ENCODE measurements around the gene ARHGAP31.
A peak's percentile ranks its signal among the peaks of the same experiment; 100 is the strongest.
"Not testable (repeated sequence)": the region's sequence is repeated elsewhere in the genome, so short reads cannot be mapped to it uniquely, and the experiment has no call there.

ARHGAP31 gene

DNA sequence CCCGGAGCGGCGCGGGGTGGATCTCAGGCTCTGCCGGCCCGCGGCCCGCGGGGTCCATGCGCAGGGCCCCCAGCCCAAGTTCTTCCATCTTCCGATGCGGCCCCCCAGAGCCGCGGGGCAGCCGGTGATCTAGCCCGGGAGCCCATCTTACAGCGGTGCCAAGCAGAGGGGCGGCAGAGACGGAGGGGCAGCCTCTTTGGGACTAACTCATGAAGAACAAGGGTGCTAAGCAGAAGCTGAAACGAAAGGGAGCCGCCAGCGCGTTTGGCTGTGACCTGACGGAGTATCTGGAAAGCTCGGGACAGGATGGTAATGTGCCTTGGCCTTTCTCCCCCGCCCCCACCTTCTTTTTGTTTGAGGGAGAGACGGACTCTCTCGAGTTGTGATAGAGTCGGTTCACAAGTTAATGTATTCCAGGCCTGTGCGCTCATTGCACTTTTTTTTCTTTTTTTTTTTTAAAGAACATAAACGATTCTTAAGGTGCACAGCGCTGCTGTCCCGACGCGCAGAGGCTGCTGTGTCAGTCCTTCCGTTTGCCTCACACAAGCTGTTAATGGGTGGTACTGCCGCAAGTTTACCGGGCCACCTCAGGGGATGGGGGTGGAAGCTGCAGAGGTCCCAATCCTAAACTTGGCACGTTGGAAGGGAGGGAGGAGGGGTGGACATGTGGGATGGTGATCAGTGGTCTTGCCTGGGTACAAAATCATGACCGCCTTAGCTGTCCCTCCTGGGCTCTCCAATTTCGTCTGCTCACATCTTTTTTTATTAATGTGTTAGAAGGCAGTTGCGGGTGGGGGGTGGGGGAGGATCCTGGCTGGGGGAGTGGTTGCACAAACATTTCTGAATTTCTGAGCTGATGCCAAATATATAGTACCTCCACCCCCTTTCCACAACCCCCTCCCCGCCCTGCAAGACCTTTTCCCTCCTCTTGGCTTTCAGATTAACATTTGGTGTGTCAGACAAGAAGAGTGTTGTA is 801 bp downstream of the ARHGAP31 start:
- peak; percentile 23 for DNase-seq (ENCODE audit: low read depth, low spot score)

DNA sequence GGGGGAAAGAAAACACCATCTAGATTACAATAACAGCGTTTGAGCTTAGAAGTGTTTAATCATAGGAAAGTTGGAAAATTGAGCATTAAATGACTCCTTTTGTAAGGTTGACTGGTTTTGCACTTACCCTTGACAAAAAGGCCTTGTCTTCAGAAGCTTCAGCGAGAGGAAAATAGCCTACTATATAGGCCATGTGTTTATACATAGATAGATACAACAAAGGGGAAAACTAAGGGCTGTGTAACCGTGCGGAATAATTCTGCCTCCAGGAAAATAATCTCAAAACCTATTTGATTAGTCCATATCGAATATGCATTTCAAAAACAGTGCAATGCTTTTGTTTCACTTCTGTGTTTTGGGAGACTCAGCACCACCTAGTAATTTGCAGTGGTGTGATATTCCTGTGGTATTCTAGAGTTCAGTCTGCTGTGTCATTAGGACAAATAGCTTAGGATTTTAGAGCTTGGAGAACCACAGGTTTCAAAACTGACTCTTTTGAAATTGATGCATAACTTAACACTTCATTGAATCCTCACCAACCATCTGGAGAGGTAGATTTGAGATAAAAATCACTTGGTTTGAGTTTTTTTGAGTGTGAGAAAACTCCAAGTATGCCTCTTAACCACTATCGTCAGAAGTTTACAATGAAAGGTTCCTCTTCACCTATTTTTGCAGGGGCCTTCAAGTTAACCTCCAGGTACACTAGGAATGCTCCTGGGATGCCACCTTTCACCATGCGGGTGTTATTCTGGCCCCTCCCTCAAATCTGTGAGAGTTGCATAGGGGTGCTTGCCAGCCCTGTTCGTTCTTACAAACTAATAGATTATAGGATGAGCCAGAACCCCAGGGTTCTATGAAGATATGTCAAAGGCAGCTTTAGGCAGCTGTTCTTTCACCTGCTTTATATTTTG is 1.9 kb downstream of the ARHGAP31 start:
- DNase-seq (ENCODE audit: low read depth, low spot score), result no peak

DNA sequence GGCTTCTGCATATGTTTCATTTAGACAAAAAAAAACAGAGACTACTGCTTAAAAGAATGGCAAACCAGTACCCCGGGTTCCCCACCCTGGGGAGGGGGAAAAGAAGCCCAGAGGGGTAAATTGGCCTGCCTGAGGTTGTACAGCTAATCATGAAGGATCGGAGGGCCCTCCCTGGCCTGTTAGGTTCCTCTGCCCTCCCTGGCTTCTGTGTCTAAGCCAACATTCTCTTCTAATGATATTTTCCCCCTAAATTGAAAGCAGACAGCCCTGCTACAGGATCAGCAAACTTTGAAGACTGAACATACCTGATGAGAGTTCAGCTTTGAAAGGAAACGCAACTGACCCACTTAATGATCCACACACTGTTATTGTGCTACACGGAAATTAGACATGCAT is 2.5 kb downstream of the ARHGAP31 start:
- DNase-seq (ENCODE audit: low read depth, low spot score), result no peak

DNA sequence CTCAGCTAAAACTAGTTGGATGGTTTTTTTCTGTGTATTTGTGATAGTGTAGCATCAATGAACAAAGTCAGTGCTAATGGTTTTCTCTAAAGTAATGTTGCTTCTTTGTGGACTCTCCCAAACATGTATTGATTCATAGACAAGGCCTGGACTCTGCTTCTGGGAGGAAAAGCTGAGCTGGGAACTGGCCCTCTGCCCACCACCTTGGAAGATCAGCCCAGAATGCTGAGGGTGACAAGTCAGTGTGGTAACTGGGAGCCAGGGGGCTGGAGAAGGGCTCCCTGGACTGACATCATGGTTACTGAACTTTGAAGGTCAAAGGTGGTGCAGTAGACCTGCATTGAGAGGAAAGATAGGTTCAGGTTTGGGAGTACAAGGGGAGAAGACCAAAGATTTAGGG is 3.0 kb downstream of the ARHGAP31 start:
- DNase-seq (ENCODE audit: low read depth, low spot score), result no peak

DNA sequence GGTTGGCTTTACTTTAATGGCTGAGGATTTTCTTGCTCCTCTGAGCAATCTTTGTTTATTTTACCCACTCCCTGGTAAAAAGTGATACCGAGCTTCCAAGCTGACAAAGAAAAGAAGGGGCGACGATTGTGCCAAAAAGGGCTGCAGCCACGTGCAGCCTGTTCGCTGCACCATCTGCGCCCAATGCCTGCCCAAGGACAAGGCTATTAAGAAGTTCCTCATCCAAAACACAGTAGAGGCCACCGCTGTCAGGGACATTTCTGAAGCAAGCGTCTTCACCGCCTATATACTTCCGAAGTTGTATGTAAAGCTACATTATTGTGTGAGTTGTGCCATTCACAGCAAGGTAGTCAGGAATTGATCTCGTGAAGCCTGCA is 4.4 kb downstream of the ARHGAP31 start:
- no peak for DNase-seq (ENCODE audit: low read depth, low spot score)

DNA sequence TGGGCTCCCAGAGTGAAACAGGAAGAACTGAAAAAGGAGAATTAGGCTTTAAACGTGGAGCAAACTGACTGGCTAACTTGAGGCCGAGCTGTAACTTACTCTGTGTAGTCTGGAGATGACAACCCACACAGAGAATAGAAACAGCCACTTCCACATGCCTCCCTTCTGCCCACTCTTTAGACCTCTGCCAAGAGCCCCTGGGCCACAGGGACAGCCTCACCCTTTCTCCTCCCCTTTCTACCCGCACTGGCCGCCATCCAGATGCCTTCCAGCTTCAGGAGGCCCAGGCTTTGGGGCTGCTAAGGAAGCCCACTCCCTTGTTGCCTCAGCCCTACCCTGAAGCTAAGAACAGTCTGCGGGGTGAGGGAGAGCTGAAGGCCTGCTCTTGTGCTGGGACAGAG is 6.8 kb downstream of the ARHGAP31 start:
- DNase-seq (ENCODE audit: low read depth, low spot score), result no peak

DNA sequence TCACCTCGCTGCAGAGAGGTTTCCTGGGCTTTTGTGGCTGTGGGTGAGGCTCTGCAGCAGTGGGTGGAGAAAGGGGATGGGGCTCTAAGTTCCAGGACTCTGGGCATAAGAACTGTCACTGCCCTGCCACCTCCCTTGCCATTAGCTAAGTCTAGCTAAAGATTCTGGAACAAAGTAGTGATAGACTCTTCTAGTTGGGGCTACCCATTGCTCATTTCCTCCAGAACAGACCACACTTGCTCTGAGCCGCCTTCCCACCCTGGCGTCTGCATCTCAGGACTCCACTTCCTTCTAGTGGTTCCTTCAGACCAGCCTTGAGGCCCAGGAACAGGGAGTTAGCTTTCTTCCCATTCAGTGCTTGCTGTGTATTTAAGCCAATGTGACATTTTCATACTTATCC is 7.5 kb downstream of the ARHGAP31 start:
- DNase-seq (ENCODE audit: low read depth, low spot score), result no peak

DNA sequence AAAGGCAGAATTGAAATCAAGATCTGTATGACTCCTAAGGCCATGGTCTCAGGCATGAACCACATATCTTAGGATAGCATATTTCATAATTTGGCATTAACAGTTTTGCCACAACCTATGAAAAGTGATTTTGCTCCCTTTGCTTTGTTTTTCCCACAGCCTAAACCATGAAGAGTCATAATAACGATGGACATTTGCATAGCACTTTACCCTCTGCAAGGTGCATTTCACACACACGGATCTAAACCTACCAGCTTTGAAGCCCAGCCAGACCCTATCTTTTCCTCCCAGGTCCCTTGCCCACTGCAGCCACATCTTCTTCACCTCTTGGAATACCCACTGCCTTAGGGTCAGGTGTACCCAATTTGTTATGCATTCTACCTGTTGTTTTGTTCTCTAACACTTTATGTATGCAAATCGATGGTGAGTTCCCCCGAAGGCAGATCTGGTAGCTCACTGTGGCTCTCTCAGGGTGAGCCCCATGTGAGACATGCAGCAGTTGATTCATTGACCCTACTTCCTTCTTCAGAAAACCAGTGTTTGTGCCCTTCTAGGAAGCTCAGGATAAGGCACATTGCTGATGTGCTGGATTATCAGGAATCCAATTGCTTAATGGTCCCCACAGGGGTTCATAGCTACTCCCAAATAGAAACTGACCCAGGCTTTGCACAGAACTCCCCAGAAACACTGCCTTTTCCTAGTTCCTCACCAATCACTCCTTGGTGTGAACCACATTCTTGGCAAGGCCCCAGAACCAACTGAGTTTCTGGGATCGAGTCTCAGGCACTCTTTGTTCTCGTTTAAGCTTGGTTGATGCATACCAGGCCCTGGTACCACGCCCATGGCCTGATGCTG is 8.7 kb downstream of the ARHGAP31 start:
- DNase-seq (ENCODE audit: low read depth, low spot score), result no peak

DNA sequence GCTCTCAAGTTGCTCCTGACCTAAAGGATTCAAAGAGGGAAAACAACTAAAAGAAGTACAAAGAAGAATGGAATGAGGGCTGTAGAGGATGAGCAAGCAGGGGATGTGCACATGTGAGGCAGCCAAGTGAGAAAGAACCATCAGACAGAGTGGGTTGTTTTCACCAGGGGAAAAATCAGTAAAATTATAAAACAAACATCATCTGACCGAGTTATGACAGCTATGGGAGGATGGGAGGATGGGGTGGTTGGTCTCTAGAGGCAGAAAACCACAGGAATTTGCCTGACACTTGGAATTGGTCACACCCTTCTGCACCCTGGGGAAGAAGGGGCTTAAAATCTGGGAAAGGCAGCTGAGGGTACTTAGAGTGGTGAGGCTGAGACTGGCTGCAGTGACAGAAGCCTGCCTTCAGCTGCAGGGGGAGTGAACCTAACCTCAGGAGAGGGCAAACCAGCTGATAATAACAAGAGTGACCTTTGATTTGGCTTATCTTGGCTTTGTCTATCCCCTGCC is 10.1 kb downstream of the ARHGAP31 start:
- DNase-seq (ENCODE audit: low read depth, low spot score), result no peak

DNA sequence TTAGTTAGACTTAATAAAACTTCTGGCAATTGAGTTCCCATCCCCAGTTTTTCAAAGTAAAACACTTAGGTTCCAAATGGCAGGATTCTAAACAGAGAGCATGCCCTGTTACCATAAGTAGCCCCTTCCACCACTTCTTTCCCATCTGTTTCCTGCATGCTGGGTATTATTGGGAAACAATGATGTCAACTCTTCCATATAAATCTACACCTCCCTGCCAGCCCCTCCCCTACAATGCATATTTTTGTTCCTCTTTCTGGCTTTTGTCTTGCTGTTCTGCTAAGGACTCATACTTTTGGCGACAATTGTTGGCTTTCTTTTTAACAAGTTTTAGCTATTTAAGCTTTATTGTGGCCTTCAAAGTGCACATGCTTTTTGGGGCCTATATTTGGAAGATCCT is 11.1 kb downstream of the ARHGAP31 start:
- DNase-seq (ENCODE audit: low read depth, low spot score), result no peak

DNA sequence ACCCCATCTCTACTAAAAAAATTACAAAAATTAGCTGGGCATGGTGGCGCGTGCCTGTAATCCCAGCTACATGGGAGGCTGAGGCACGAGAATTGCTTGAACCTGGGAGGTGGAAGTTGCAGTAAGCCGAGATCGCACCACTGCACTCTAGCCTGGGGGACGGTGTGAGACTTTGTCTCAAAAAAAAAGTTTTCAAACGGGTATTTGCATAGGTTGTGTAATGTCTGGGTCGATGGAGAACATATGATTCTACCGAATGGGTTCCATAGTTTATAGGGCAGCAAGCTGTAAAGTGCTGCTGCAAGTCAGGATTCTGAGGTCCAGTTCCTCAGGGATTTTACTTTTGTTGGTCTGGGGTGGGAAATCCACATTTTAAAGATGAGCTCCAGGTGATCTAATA is 12.2 kb downstream of the ARHGAP31 start:
- not testable (repeated sequence) for DNase-seq (ENCODE audit: low read depth, low spot score)

DNA sequence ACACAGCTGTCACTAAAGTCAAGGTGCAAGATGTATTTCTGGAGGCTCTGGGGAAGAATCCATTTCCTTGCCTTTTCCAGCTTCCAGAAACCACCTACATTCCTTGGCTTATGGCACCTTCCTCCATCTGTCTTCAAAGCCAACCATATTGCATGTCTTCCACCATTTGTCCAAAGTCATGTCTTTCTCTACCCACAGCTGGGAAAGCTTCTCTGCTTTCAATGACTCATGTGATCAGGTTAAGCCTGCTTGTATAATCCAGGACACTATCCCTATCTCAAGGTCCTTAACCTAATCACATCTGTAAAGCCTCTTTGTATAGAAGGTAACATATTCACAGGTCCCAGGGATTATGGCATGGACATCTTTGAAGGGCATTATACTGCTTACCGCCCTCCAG is 14.2 kb downstream of the ARHGAP31 start:
- DNase-seq (ENCODE audit: low read depth, low spot score), result no peak

DNA sequence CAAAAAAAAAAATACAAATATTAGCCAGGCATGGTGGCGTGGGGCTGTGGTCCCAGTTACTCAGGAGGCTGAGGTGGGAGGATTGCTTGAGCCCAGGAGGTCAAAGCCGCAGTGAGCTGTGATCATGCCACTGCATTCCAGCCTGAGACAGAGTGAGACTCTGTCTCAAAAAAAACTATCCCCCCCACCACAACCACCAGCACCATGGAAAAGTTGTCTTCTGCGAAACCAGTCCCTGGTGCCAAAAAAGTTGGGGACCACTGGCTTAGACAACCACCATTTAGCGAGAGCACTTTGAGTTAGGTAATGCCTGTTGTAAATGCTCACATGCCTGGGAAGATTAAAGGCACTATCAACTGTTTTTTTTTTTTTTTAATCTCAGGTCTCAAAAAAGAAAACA is 15.4 kb downstream of the ARHGAP31 start:
- no peak for DNase-seq (ENCODE audit: low read depth, low spot score)

DNA sequence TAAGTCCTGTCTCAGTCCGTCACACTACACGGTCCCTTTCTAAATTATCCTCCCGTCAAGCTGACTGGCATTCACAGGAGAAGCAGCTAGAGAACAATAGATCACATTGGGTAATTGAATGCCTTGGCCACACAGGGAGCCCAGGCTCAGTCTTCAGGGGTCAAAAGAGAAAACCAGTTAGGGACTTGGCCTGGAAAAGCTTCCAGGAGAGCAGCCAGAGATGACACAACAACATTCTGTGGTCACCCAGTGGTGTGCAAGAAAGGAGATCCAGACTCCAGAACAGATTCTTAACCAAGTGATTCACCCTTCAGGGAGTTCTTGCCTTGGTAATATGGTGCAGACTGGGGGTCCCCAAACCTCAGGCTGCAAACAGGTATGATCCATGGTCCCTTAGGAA is 15.9 kb downstream of the ARHGAP31 start:
- no peak for DNase-seq (ENCODE audit: low read depth, low spot score)

DNA sequence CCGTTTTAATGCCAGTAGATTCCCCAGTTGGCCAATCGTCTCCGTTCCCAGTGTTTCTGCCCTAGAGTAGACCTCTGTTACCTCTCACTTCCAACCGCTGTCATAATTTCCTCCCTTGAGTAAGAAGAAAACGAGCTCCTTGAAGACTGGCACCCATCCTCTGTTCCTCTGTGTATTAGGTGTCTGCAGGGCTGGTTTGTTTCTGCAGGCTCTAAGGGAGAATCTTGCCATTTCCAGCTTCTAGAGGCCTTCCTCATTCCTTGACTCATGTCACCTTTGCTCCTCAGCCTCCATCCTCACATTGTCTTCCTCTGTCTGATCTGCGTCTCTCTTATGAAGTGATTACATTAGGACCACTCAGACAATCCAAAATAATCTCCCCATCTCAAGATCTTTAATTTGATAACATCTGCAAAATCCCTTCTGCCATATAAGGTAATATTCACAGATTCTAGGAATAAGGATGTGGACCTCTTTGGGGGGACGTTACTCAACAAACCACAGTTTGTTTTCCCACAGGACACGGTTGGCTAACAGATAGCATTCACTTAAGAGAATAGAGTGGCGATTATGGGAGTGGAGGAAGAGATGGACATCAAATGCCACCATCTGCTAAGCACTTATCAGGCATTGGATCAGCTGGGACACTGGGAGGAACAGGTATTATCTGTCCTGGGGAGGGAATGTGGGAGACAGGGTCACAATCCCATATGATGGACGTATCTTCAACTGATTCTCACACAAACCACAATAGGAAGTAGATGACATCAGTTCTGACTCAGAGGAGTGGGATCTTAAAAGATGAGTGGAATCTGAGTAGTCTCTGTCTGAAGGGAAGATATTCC is 17.1 kb downstream of the ARHGAP31 start:
- no peak for DNase-seq (ENCODE audit: low read depth, low spot score)

DNA sequence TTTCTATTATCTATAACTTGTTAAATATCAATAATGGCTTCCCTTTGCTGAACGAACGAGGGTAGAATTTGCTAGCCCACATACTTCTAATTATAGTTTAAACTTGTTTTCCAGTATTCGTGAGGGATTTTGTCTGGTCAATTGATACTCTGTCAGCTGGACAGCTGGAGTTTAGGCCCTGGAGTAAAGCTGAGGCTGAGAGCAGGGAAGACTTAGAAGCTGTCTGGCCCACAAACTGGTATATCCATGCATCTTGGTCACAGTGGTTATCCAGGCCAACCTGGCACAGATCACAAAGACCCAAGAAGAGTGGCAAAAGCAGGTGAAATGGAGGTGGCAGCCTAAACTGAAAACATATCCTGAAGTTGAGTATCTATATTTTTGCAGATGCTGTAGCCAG is 19.3 kb downstream of the ARHGAP31 start:
- DNase-seq (ENCODE audit: low read depth, low spot score), result no peak

DNA sequence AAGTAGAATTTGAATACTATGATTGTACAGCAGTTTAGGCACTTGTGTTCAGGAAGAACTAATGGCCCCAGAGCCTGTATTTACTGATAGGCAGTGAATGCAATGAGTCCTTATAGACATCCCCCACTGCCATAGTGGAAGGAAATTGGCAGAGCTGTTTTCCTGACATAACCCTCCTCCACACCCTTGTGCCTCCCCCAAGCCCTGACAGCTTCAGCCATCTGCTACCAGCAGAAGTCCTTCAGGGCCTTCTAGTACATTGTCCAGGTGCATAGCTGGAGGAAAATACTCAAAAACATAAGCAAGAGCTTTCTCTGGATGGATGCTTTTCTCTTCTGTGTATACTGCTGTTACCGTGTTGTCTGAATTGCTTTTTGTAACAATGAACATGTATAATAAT is 20.6 kb downstream of the ARHGAP31 start:
- no peak for DNase-seq (ENCODE audit: low read depth, low spot score)

DNA sequence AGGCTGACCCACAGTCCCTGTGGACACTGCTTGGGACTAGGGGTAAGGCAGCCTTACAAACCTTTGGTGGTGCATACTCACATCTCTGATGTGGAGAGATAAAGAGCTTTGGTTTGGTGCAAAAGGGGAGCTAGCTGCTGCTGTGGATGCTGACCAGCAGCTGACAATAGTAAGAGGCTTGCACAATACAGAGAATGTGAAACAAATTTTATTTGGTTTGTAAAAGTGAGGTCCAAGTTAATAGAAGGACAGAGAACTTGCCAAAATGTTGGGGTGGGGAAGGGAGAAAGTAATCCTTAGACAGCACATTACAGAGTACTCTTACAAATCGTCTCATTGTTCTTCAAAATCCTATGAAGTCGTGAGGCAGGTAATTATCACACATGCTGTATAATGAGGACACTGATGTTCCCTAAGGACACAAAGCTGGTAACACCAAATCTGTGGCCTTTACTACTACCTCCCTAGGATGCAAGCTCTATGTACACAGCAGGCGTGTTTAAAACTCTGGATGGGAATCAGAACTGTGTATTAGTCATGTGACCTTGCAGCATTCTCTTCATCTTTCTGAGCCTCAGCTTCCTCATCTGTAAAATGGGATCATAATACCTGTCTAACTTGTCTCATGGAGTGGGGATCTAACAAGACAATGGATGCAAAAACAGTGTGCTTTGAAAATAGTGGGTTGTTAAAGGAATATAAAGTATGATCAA is 21.6 kb downstream of the ARHGAP31 start:
- DNase-seq (ENCODE audit: low read depth, low spot score), result no peak

DNA sequence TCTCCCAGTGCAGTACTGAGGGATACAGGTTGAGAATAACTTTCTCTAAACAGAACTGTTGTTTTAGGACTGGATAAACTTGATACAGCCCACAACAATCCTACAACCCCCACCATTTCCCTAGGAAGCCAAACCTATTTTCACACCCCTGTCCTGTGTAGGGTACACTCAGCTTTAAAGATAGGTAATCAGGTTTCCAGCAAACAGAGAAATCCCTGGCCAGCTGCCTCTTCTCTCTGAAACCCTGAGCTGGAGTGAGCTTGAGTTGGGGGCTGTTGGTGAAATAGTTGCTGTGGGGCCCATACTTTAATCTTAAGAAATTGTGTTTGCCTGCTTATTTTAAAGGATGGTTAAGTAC is 22.1 kb downstream of the ARHGAP31 start:
- no peak for DNase-seq (ENCODE audit: low read depth, low spot score)

DNA sequence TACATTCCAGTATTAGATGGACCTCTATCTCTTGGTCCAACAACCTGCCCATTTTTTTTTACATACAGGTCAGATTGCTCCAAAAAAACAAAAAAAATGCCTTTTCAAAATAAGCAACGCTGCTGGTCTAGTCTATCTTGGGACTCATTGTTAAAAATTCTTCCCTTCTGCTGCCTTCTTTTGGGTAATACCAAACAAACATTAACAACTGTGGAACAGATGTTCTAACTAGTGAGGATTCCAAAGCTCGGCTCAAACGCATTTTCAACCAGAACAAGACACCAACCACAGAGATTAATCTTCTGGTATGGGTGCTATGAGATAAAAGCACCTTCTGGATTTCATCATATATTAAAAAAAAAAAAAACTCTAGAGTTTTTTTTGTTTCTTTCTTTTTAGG is 24.7 kb downstream of the ARHGAP31 start:
- DNase-seq (ENCODE audit: low read depth, low spot score), result no peak
